Hepatocyte (in vitro differentiated cells): Measurements from ENCODE around the gene OCA2.

ENCODE experiments used
- CTCF ChIP-seq: fragments of 200-600 bp; sonication (generic); IDR thresholded peaks from 2 replicates; pipeline ENCODE4 v1.5.1; 2016; ENCODE audit warnings: antibody characterized with exemption, mild to moderate bottlenecking; ENCODE audit not compliant: poor library complexity
- EZH2 ChIP-seq: fragments of 200-600 bp; sonication (generic); IDR thresholded peaks from 2 replicates; pipeline ENCODE4 v1.6.1; 2016; ENCODE audit warnings: antibody characterized with exemption, mild to moderate bottlenecking, borderline replicate concordance

- no peak for TF ChIP-seq CTCF
- no peak for TF ChIP-seq EZH2
Measured at GRCh38 chr15:27977696-27978095, 121.4 kb downstream of the OCA2 start.
